CD14-positive monocyte (primary cell): Measurements from ENCODE around the gene SNX32. TPM values are rescaled to one million over a fixed set of nuclear protein-coding genes. Genes with fewer than 3 reads are reported as not detected.

ENCODE experiments used
- DNase-seq, 3 donors: peaks; one replicate each; pipeline ENCODE4 v3.0.0-alpha.2; 2011 to 2022
- H2AFZ ChIP-seq: 2 replicates; pipeline ENCODE4 v1.6.0; 2012; ENCODE audit warnings: mild to moderate bottlenecking, low read depth, low read length, inconsistent platforms; ENCODE audit not compliant: insufficient read depth, poor library complexity, severe bottlenecking
- H3K27ac ChIP-seq, 2 donors: 1 replicate in 1 of 2; 2 replicates in 1 of 2; pipeline ENCODE4 v1.5.1; 2012 to 2013; ENCODE audit warnings: low read length in 2 of 2, control low read depth in 1 of 2, inconsistent platforms in 1 of 2, low read depth in 1 of 2, mild to moderate bottlenecking in 1 of 2
- H3K27me3 ChIP-seq, 2 donors: one replicate each; pipeline versions ENCODE4 v1.6.0 to v1.6.1; 2011 to 2013; ENCODE audit warnings: low read length in 2 of 2; ENCODE audit not compliant: control insufficient read depth in 2 of 2, insufficient read depth in 2 of 2
- H3K36me3 ChIP-seq, 2 donors: replicated peaks in 1 of 2; 1 replicate in 1 of 2; 2 replicates in 1 of 2; pipeline versions ENCODE4 v1.5.1 to v1.6.1; 2012 to 2013; ENCODE audit warnings: low read length in 2 of 2, control low read depth in 1 of 2, inconsistent platforms in 1 of 2, mild to moderate bottlenecking in 1 of 2; ENCODE audit not compliant: insufficient read depth in 2 of 2, control insufficient read depth in 1 of 2
- H3K4me1 ChIP-seq, 2 donors: 1 replicate in 1 of 2; 2 replicates in 1 of 2; pipeline versions ENCODE4 v1.5.1 to v1.6.1; 2012 to 2013; ENCODE audit warnings: low read length in 2 of 2, control low read depth in 1 of 2, inconsistent platforms in 1 of 2, mild to moderate bottlenecking in 1 of 2, moderate library complexity in 1 of 2; ENCODE audit not compliant: insufficient read depth in 2 of 2, control insufficient read depth in 1 of 2
- H3K4me2 ChIP-seq: replicated peaks from 2 replicates; pipeline ENCODE3; 2012; ENCODE audit warnings: low read length, moderate library complexity, mild to moderate bottlenecking; ENCODE audit not compliant: poor library complexity, severe bottlenecking; ENCODE audit errors: extremely low read depth
- H3K4me3 ChIP-seq, 3 experiments: fragments of 200-600 bp in 1 of 3; sonication (generic) in 1 of 3; replicated peaks in 1 of 3; 1 replicate in 2 of 3; 2 replicates in 1 of 3; pipeline ENCODE4 v1.5.1; 2011 to 2013; ENCODE audit warnings: low read length in 3 of 3, mild to moderate bottlenecking in 3 of 3, control low read depth in 2 of 3, low read depth in 2 of 3, inconsistent platforms in 1 of 3, moderate library complexity in 1 of 3
- H3K79me2 ChIP-seq: 2 replicates; pipeline ENCODE4 v1.6.0; 2012; ENCODE audit warnings: mild to moderate bottlenecking, control low read depth, inconsistent platforms, low read length, moderate library complexity; ENCODE audit not compliant: insufficient read depth
- H3K9ac ChIP-seq: 2 replicates; pipeline ENCODE4 v1.6.0; 2017; ENCODE audit warnings: low read length, mild to moderate bottlenecking; ENCODE audit not compliant: insufficient read depth, poor library complexity, severe bottlenecking
- H3K9me3 ChIP-seq, 2 donors: replicated peaks in 1 of 2; 1 replicate in 1 of 2; 2 replicates in 1 of 2; pipeline versions ENCODE4 v1.5.1 to v1.6.1; 2012 to 2013; ENCODE audit warnings: low read length in 2 of 2, control low read depth in 1 of 2; ENCODE audit not compliant: control insufficient read depth in 1 of 2, insufficient read depth in 1 of 2
- H4K20me1 ChIP-seq: 2 replicates; pipeline ENCODE4 v1.6.0; 2012; ENCODE audit warnings: mild to moderate bottlenecking, low read length, control low read depth, moderate library complexity; ENCODE audit not compliant: insufficient read depth
- H3K27ac Mint-ChIP-seq, 7 donors: one replicate each; pipeline ENCODE4 v1.8.0; 2020; ENCODE audit warnings: mild to moderate bottlenecking in 7 of 7, mixed read lengths in 7 of 7, moderate library complexity in 6 of 7, inconsistent platforms in 2 of 7
- H3K27me3 Mint-ChIP-seq, 3 donors: one replicate each; pipeline ENCODE4 v1.8.0; 2021 to 2022; ENCODE audit warnings: low read depth in 3 of 3, mild to moderate bottlenecking in 3 of 3, mixed read lengths in 3 of 3, moderate library complexity in 3 of 3, inconsistent platforms in 1 of 3
- H3K36me3 Mint-ChIP-seq, 2 donors: one replicate each; pipeline ENCODE4 v1.8.0; 2020; ENCODE audit warnings: mixed read lengths in 2 of 2, inconsistent platforms in 1 of 2, mild to moderate bottlenecking in 1 of 2
- H3K4me1 Mint-ChIP-seq: one replicate; pipeline ENCODE4 v1.8.0; 2020; ENCODE audit warnings: mild to moderate bottlenecking, mixed read lengths
- H3K4me3 Mint-ChIP-seq, 2 donors: one replicate each; pipeline ENCODE4 v1.8.0; 2020; ENCODE audit warnings: mild to moderate bottlenecking in 2 of 2, mixed read lengths in 2 of 2, moderate library complexity in 1 of 2
- H3K9me3 Mint-ChIP-seq, 7 donors: one replicate each; pipeline ENCODE4 v1.8.0; 2020 to 2022; ENCODE audit warnings: mixed read lengths in 7 of 7, mild to moderate bottlenecking in 6 of 7, moderate library complexity in 6 of 7, inconsistent platforms in 2 of 7
- WGBS: methylation state at CpG from one replicate; pipeline ENCODE4 v1.1.5; 2013; ENCODE audit warnings: missing lambda C conversion rate; ENCODE audit not compliant: insufficient coverage; 5-methylcytosine and 5-hydroxymethylcytosine counted together
- intact Hi-C, 2 donors: fragments of 100-400 bp; cut with micrococcal nuclease; formaldehyde crosslinking; loops; one replicate each; pipeline versions ENCODE4 v1.15.0 to v1.15.1; 2023
- polyA plus RNA-seq, 3 donors: library from polyadenylated mRNA; depleted of rRNA in 1 of 3; unstranded in 2 of 3; stranded (reverse) in 1 of 3; fragments of 300-500 nt in 2 of 3; fragments of >200 nt in 1 of 3; fragmentation: Illumina TruSeq in 2 of 3; gene quantifications; 1 replicate in 2 of 3; 2 replicates in 1 of 3; pipeline ENCODE4 v1.2.3, GENCODE V29; 2012 to 2021
- TF ChIP-seq, protein P1 (sequence below): fragments of 200-600 bp; IDR thresholded peaks from one replicate; pipeline ENCODE4 v1.8.0; 2022; ENCODE audit warnings: antibody characterized with exemption, mild to moderate bottlenecking

The SNX32 gene
- polyA plus RNA-seq, 3 donors: 0.07 to 0.40 (median 0.12) TPM

DNA sequence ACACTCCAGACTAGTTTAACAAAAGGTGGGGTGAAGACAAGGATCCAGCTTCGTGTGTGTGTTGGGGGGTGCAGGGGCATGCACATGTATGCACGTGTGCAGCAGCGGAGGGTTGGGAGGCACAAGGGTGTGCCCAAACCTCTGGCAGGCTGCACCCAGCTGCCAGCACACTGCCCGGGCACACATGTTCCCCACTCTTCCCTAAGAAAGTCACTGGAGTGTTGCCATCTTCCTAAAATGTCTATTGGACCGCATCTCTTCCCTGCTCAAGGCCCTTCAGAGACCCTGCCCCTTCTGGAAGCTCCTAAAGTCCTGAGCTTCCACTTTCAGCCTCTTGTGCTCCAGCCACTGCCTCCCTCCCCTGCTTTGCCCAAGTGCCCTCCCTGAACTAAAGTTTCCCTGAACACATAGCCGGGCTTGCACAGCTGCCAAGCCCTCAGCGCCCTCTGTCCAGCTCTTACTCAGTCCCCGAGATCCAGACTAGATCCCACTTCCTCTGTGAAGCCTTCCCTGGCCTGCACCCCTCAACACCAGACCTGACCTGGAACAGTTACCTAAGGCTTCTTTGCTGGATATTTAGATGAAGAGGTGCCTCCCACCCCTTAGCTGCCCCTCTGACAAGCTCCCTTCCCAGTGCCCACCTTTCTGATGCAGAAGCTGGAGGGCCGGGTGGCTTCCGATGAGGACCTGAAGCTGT lies 18.2 kb downstream of the SNX32 start:
- intact Hi-C loops: no loop called here
- peaks cover 45 to 59% of the 10 kb centered on the region in 2 donors for H3K36me3 Mint-ChIP-seq
- peaks cover 38% of the 10 kb centered on the region for H3K79me2 ChIP-seq
- H2AFZ ChIP-seq: no peak overlapping the region
- H4K20me1 ChIP-seq: peaks cover 75% of the 10 kb centered on the region
- no peak overlapping the region for H3K4me2 ChIP-seq
- TF ChIP-seq, protein P1, sequence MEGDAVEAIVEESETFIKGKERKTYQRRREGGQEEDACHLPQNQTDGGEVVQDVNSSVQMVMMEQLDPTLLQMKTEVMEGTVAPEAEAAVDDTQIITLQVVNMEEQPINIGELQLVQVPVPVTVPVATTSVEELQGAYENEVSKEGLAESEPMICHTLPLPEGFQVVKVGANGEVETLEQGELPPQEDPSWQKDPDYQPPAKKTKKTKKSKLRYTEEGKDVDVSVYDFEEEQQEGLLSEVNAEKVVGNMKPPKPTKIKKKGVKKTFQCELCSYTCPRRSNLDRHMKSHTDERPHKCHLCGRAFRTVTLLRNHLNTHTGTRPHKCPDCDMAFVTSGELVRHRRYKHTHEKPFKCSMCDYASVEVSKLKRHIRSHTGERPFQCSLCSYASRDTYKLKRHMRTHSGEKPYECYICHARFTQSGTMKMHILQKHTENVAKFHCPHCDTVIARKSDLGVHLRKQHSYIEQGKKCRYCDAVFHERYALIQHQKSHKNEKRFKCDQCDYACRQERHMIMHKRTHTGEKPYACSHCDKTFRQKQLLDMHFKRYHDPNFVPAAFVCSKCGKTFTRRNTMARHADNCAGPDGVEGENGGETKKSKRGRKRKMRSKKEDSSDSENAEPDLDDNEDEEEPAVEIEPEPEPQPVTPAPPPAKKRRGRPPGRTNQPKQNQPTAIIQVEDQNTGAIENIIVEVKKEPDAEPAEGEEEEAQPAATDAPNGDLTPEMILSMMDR: no peak
- peak overlapping the region in 1 of 2 donors; percentile 4 for H3K27ac ChIP-seq
- H3K4me3 ChIP-seq: no peak overlapping the region
- peaks cover 0 to 12% (median 8%) of the 10 kb centered on the region in 7 donors for H3K9me3 Mint-ChIP-seq
- peaks cover 37% of the 10 kb centered on the region for H3K4me1 Mint-ChIP-seq
- H3K9me3 ChIP-seq: peaks cover 4 to 8% of the 10 kb centered on the region in 2 donors
- H3K36me3 ChIP-seq: peaks cover 42 to 58% of the 10 kb centered on the region in 2 donors
- H3K27me3 ChIP-seq: no peaks in the 10 kb centered on the region
- H3K9ac ChIP-seq: no peak overlapping the region
- no peak for DNase-seq
- H3K4me3 Mint-ChIP-seq: no peak overlapping the region
- H3K27ac Mint-ChIP-seq: no peak overlapping the region
- WGBS: 94% methylated on average over 9 of the region's 10 CpGs
- peaks cover 13 to 21% of the 10 kb centered on the region in 2 donors for H3K4me1 ChIP-seq
- H3K27me3 Mint-ChIP-seq: peaks cover 0 to 3% (median 0%) of the 10 kb centered on the region in 3 donors

DNA sequence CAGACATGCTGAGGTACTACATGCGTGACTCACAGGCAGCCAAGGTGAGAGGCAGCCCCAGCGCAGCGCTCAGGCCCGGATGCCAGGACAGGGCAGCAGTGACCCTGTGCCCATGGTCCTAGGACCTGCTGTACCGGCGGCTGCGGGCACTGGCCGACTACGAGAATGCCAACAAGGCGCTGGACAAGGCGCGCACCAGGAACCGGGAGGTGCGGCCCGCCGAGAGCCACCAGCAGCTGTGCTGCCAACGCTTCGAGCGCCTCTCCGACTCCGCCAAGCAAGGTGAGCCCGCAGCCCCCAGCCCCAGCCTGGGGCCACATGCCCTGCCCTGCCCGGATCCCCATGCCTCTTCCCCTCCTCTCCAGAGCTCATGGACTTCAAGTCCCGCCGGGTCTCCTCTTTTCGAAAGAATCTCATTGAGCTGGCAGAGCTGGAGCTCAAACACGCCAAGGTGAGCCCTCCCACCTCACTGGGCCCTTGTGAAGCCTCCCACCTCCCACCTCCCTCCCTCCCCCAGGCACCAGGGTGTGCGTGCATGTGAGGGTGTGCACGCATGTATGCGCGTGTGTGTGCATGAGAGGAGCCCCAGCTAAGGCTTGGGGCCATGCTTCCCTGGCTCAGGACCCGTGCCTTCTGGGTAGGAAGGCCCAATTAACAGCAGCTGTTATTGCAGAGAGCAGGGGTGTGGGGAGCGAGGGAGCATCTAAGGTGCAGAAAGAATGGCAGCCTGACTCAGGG lies 18.9 kb downstream of the SNX32 start:
- H4K20me1 ChIP-seq: peaks cover 82% of the 10 kb centered on the region
- H3K4me3 ChIP-seq: no peak overlapping the region
- H3K27ac ChIP-seq: peak overlapping the region in 1 of 2 donors; percentile 18
- no peak overlapping the region for H3K9ac ChIP-seq
- intact Hi-C loops: no loop called here
- peaks cover 42 to 58% of the 10 kb centered on the region in 2 donors for H3K36me3 ChIP-seq
- H3K79me2 ChIP-seq: peaks cover 45% of the 10 kb centered on the region
- peaks cover 13 to 21% of the 10 kb centered on the region in 2 donors for H3K4me1 ChIP-seq
- peaks cover 37% of the 10 kb centered on the region for H3K4me1 Mint-ChIP-seq
- no peaks in the 10 kb centered on the region for H3K27me3 ChIP-seq
- DNase-seq: no peak
- WGBS: 96% methylated on average over 30 of the region's 33 CpGs
- no peak overlapping the region for H3K4me2 ChIP-seq
- H3K36me3 Mint-ChIP-seq: peaks cover 45 to 59% of the 10 kb centered on the region in 2 donors
- H2AFZ ChIP-seq: no peak overlapping the region
- H3K4me3 Mint-ChIP-seq: no peak overlapping the region
- H3K27me3 Mint-ChIP-seq: peaks cover 0 to 3% (median 0%) of the 10 kb centered on the region in 3 donors
- peak overlapping the region in 1 of 7 donors; percentile 21 for H3K27ac Mint-ChIP-seq
- H3K9me3 ChIP-seq: peaks cover 4 to 8% of the 10 kb centered on the region in 2 donors
- peaks cover 0 to 12% (median 8%) of the 10 kb centered on the region in 7 donors for H3K9me3 Mint-ChIP-seq
- TF ChIP-seq, protein P1: no peak
